Measurements from ENCODE around the gene MRTFA.

The MRTFA gene

DNA sequence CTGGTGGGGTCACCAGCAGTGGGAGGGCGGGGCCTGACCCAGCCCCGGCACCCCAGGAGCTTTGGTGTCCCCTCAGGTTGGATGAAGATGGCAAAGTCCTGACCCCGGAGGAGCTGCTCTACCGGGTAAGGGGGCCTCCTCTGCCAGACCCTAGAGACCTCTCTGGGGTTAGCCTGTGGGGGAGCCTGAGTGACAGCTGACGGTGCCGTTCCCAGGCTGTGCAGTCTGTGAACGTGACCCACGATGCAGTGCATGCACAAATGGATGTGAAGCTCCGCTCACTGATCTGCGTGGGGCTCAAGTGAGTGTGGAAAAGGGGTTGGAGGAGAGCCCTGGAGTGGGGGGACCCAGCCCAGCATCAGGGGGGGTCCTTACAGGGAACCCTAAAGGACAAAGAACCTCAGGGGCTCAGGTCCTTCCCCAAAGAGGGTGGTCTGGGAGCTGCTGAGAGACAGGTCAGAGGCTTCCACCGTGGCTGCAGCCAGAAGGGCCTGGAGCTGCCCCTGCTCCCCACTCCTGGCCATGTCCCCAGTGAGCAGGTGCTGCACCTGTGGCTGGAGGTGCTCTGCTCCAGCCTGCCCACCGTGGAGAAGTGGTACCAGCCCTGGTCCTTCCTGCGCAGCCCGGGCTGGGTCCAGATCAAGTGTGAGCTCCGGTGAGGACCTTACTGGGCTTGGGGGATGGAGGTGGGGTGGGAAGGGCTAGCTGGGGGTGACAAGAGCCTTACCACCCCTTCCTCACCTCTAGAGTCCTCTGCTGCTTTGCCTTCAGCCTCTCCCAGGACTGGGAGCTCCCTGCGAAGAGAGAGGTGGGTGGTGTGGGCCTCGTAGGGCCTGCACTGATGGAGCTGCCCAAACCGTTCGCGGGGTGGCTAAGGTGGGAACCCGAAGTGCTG, 227.6 kb downstream of the MRTFA start:
- H2AFZ ChIP-seq = no peak overlapping the region
- H3K9ac ChIP-seq = no peak overlapping the region
- H3K27ac ChIP-seq = no peak overlapping the region
- no peaks in the 10 kb centered on the region for H3K27me3 ChIP-seq (ENCODE audit: control insufficient read depth, insufficient read depth, low read length)
- H3K4me2 ChIP-seq (ENCODE audit: low read length) = no peak overlapping the region
- H3K4me3 ChIP-seq (ENCODE audit: low read depth, low read length) = no peak overlapping the region
- no peaks in the 10 kb centered on the region for H3K4me1 ChIP-seq
- TF ChIP-seq CTCF (IDR thresholded peaks at IDR 0.05) = no peak
- H3K36me3 ChIP-seq (ENCODE audit: control insufficient read depth, insufficient read depth, low read length) = no peaks in the 10 kb centered on the region
- H3K79me2 ChIP-seq = no peaks in the 10 kb centered on the region
- no peaks in the 10 kb centered on the region for H3K9me3 ChIP-seq (ENCODE audit: control insufficient read depth, low read length)

DNA sequence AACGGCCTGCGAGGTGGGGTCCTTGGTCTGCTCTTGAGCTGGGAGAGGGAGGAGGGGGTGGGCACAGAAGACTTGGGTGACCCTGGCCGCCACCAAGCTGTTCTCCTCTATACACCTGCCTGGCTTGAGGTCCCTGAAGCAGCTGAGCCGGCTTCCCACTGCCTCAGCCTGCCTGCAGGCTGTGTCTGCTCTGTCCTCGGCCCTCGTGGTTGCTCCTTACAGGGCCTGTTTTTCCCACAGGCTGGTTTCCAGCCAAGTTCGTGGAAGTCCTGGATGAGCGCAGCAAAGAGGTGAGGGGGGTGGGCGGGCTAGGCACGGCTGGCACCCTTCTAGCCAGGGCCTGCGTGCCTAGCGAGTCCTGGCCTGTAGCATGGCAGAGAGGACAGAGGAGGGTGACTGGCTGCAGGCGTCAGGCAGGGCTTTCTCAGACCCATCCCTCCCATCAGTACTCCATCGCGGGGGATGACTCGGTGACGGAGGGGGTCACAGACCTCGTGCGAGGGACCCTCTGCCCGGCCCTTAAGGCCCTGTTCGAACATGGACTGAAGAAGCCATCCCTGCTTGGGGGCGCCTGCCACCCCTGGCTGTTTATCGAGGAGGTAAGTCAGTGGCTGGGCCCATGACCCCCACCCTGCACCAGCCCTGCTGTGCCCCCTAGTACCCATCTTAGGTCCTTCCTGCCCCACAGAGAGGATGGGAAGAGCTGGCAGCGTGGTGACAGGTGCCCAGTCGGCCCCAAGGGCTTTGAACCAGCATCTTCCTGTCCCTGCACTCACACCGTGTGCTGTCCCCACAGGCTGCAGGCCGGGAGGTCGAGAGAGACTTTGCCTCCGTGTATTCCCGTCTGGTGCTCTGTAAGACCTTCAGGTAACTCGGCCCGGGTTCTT, 228.4 kb downstream of the MRTFA start:
- Histone ChIP-seq H3K27ac (no peak overlapping the region), H3K4me3 (ENCODE audit: low read depth, low read length) (no peak overlapping the region), H3K9me3 (ENCODE audit: control insufficient read depth, low read length) (no peaks in the 10 kb centered on the region), H3K4me1 (no peaks in the 10 kb centered on the region), H2AFZ (no peak overlapping the region), H3K36me3 (ENCODE audit: control insufficient read depth, insufficient read depth, low read length) (no peaks in the 10 kb centered on the region), H3K79me2 (no peaks in the 10 kb centered on the region), H3K9ac (no peak overlapping the region), H3K27me3 (ENCODE audit: control insufficient read depth, insufficient read depth, low read length) (no peaks in the 10 kb centered on the region), H3K4me2 (ENCODE audit: low read length) (no peak overlapping the region)
- no peak for TF ChIP-seq CTCF (IDR thresholded peaks at IDR 0.05)

DNA sequence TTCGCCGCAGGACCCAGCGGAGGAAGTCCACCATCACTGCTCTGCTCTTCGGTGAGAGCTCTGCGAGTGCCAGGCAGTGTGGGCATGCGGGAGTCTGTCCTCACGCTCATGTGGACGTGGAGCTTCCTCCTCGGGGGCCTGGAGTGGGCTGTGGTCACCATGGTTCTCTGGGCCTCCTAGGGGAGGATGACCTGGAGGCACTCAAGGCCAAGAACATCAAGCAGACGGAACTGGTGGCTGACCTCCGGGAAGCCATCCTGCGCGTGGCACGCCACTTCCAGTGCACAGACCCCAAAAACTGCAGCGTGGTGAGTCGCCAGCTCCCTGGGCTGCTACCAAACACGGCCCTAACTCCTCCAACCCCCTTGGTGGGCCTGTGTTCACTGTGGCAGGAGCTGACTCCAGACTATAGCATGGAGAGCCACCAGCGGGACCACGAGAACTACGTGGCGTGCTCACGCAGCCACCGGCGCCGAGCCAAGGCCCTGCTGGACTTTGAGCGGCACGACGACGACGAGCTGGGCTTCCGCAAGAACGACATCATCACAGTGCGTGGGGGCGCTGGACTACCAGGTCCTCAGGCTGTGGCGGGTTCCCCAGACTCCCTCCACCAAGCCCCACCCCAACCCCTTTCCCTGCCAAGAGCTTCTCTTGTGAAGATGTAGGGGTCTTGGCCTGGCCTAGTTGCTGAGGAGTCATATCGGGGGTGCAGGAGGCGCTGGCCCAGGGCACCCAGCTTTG, 229.3 kb downstream of the MRTFA start:
- no peaks in the 10 kb centered on the region for H3K79me2 ChIP-seq
- H2AFZ ChIP-seq = no peak overlapping the region
- no peak overlapping the region for H3K27ac ChIP-seq
- no peak overlapping the region for H3K9ac ChIP-seq
- H3K36me3 ChIP-seq (ENCODE audit: control insufficient read depth, insufficient read depth, low read length) = no peaks in the 10 kb centered on the region
- no peak overlapping the region for H3K4me3 ChIP-seq (ENCODE audit: low read depth, low read length)
- no peak overlapping the region for H3K4me2 ChIP-seq (ENCODE audit: low read length)
- no peaks in the 10 kb centered on the region for H3K27me3 ChIP-seq (ENCODE audit: control insufficient read depth, insufficient read depth, low read length)
- no peaks in the 10 kb centered on the region for H3K9me3 ChIP-seq (ENCODE audit: control insufficient read depth, low read length)
- TF ChIP-seq CTCF (IDR thresholded peaks at IDR 0.05) = no peak
- H3K4me1 ChIP-seq = no peaks in the 10 kb centered on the region

DNA sequence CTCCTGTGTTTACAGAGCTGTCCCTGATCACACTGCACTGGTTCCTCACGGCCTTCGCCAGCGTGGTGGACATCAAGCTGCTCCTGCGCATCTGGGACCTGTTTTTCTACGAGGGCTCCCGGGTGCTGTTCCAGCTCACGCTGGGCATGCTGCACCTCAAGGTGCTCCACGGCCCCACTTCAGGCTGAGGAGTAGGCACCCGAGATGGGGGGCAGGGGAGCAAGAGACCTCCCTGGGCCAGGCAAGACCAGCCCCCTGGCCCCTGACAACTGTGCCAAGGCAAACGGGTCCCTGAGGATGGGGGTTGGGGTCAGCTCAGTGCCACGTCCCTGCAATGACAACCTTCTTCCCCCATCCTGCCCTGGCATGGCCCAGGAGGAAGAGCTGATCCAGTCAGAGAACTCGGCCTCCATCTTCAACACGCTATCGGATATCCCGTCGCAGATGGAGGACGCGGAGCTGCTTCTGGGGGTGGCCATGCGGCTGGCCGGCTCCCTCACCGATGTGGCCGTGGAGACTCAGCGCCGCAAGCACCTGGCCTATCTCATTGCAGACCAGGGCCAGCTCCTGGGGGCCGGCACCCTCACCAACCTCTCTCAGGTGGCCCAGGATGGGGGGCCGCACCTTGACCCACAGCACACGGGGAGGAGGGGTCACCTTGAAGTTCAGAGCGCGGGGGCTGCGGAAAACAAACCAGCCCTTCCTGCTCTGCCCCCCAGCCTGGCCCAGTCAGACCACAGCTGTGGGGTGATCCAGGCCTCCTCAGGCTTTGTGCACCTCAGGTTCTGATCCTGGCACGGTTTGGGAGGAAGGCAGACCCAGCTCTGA, 230.2 kb downstream of the MRTFA start:
- no peak overlapping the region for H3K27ac ChIP-seq
- no peaks in the 10 kb centered on the region for H3K9me3 ChIP-seq (ENCODE audit: control insufficient read depth, low read length)
- no peaks in the 10 kb centered on the region for H3K36me3 ChIP-seq (ENCODE audit: control insufficient read depth, insufficient read depth, low read length)
- no peak overlapping the region for H3K4me3 ChIP-seq (ENCODE audit: low read depth, low read length)
- no peaks in the 10 kb centered on the region for H3K4me1 ChIP-seq
- H3K9ac ChIP-seq = no peak overlapping the region
- no peaks in the 10 kb centered on the region for H3K27me3 ChIP-seq (ENCODE audit: control insufficient read depth, insufficient read depth, low read length)
- H3K79me2 ChIP-seq = no peaks in the 10 kb centered on the region
- no peak overlapping the region for H2AFZ ChIP-seq
- no peak for TF ChIP-seq CTCF (IDR thresholded peaks at IDR 0.05)
- H3K4me2 ChIP-seq (ENCODE audit: low read length) = no peak overlapping the region

All from parathyroid adenoma (tissue), 2 donors.